Neural progenitor cell (in vitro differentiated cells): ENCODE data around the gene TUFT1. TPM values are rescaled to one million over a fixed set of nuclear protein-coding genes. Genes with fewer than 3 reads are reported as not detected.

Experiments used
- DNase-seq: peaks from one replicate; pipeline ENCODE4 v3.0.0-alpha.2; 2016; ENCODE audit warnings: low spot score
- H2AFZ ChIP-seq: fragments of 200-600 bp; sonication (generic); replicated peaks from 2 replicates; pipeline ENCODE4 v1.6.1; 2016; ENCODE audit warnings: antibody characterized with exemption
- H3F3A ChIP-seq: fragments of 200-600 bp; sonication (generic); 2 replicates; pipeline ENCODE4 v1.6.1; 2016; ENCODE audit warnings: antibody characterized with exemption, low read depth
- H3K27ac ChIP-seq: fragments of 200-600 bp; sonication (generic); 2 replicates; pipeline ENCODE4 v1.5.1; 2016; ENCODE audit warnings: mild to moderate bottlenecking
- H3K27me3 ChIP-seq: fragments of 200-600 bp; sonication (generic); 2 replicates; pipeline ENCODE4 v1.6.1; 2016; ENCODE audit warnings: mild to moderate bottlenecking, moderate library complexity
- H3K36me3 ChIP-seq: fragments of 200-600 bp; sonication (generic); 2 replicates; pipeline ENCODE4 v1.5.1; 2016
- H3K4me1 ChIP-seq: fragments of 200-600 bp; sonication (generic); 2 replicates; pipeline ENCODE4 v1.6.1; 2016; ENCODE audit warnings: mixed run types
- H3K4me2 ChIP-seq: fragments of 200-600 bp; sonication (generic); 2 replicates; pipeline ENCODE4 v1.6.1; 2016
- H3K4me3 ChIP-seq: fragments of 200-600 bp; sonication (generic); 2 replicates; pipeline ENCODE4 v1.5.1; 2016
- H3K79me2 ChIP-seq: fragments of 200-600 bp; sonication (generic); 2 replicates; pipeline ENCODE4 v1.6.1; 2016; ENCODE audit warnings: low read depth
- H3K9ac ChIP-seq: fragments of 200-600 bp; sonication (generic); 2 replicates; pipeline ENCODE4 v1.6.1; 2016
- H3K9me3 ChIP-seq: fragments of 200-600 bp; sonication (generic); 2 replicates; pipeline ENCODE4 v1.5.1; 2016; ENCODE audit warnings: low read depth
- H4K20me1 ChIP-seq: fragments of 200-600 bp; sonication (generic); 2 replicates; pipeline ENCODE4 v1.6.1; 2016; ENCODE audit warnings: low read depth
- H3K27ac Mint-ChIP-seq: 3 replicates; pipeline ENCODE4 v1.8.0; 2021; ENCODE audit warnings: mixed read lengths
- H3K27me3 Mint-ChIP-seq: 2 replicates; pipeline ENCODE4 v1.8.0; 2022; ENCODE audit warnings: low read depth, mild to moderate bottlenecking, inconsistent platforms, moderate library complexity, mixed read lengths; ENCODE audit not compliant: insufficient read depth
- H3K36me3 Mint-ChIP-seq: 3 replicates; pipeline ENCODE4 v1.8.0; 2021; ENCODE audit warnings: mixed read lengths
- H3K4me1 Mint-ChIP-seq: 3 replicates; pipeline ENCODE4 v1.8.0; 2021; ENCODE audit warnings: mixed read lengths
- H3K4me3 Mint-ChIP-seq: 3 replicates; pipeline ENCODE4 v1.8.0; 2021; ENCODE audit warnings: mild to moderate bottlenecking, moderate library complexity, mixed read lengths
- H3K9me3 Mint-ChIP-seq: 3 replicates; pipeline ENCODE4 v1.8.0; 2020; ENCODE audit warnings: mixed read lengths
- EZH2 ChIP-seq: fragments of 200-600 bp; sonication (generic); IDR thresholded peaks from 2 replicates; pipeline ENCODE4 v1.6.1; 2017; ENCODE audit warnings: antibody characterized with exemption, mild to moderate bottlenecking, moderate library complexity
- EZH2phosphoT487 ChIP-seq: fragments of 200-600 bp; sonication (generic); IDR thresholded peaks from 2 replicates; pipeline ENCODE4 v1.6.1; 2017; ENCODE audit warnings: antibody characterized with exemption
- total RNA-seq: library from RNA; depleted of rRNA; stranded (reverse); fragments of >200 nt; gene quantifications from 2 replicates; pipeline ENCODE4 v1.2.3, GENCODE V29; 2015; ENCODE audit warnings: low replicate concordance
- TF ChIP-seq, protein P1 (sequence below): fragments of 200-600 bp; sonication (generic); IDR thresholded peaks from 2 replicates; pipeline ENCODE4 v1.5.1; 2017; ENCODE audit warnings: antibody characterized with exemption, mild to moderate bottlenecking

Gene TUFT1
- total RNA-seq, 1 donor from 2014 or later, result 9.3 TPM

- Mint-ChIP-seq H3K36me3 (peaks cover 4% of the 10 kb centered on the region), H3K9me3 (no peaks in the 10 kb centered on the region), H3K4me1 (peaks cover 25% of the 10 kb centered on the region), H3K4me3 (no peak overlapping the region), H3K27ac (no peak overlapping the region), H3K27me3 (no peaks in the 10 kb centered on the region)
- H2AFZ ChIP-seq, result no peak overlapping the region
- no peak overlapping the region for H3K4me3 ChIP-seq
- no peaks in the 10 kb centered on the region for H3F3A ChIP-seq
- H4K20me1 ChIP-seq, result peaks cover 68% of the 10 kb centered on the region
- TF ChIP-seq EZH2phosphoT487, result no peak
- no peak for TF ChIP-seq EZH2
- TF ChIP-seq, protein P1, sequence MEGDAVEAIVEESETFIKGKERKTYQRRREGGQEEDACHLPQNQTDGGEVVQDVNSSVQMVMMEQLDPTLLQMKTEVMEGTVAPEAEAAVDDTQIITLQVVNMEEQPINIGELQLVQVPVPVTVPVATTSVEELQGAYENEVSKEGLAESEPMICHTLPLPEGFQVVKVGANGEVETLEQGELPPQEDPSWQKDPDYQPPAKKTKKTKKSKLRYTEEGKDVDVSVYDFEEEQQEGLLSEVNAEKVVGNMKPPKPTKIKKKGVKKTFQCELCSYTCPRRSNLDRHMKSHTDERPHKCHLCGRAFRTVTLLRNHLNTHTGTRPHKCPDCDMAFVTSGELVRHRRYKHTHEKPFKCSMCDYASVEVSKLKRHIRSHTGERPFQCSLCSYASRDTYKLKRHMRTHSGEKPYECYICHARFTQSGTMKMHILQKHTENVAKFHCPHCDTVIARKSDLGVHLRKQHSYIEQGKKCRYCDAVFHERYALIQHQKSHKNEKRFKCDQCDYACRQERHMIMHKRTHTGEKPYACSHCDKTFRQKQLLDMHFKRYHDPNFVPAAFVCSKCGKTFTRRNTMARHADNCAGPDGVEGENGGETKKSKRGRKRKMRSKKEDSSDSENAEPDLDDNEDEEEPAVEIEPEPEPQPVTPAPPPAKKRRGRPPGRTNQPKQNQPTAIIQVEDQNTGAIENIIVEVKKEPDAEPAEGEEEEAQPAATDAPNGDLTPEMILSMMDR, result no peak
- H3K9ac ChIP-seq, result no peak overlapping the region
- H3K9me3 ChIP-seq, result no peaks in the 10 kb centered on the region
- DNase-seq, result no peak
- peaks cover 8% of the 10 kb centered on the region for H3K4me1 ChIP-seq
- no peaks in the 10 kb centered on the region for H3K27me3 ChIP-seq
- H3K4me2 ChIP-seq, result no peak overlapping the region
- no peak overlapping the region for H3K27ac ChIP-seq
- no peaks in the 10 kb centered on the region for H3K36me3 ChIP-seq
- peaks cover 87% of the 10 kb centered on the region for H3K79me2 ChIP-seq
These were observed 75.8 kb downstream of the TUFT1 start for GRCh38 chr1:151615711-151616504.

GRCh38 chr1:151616505-151616849, 76.4 kb downstream of the TUFT1 start:
- peaks cover 93% of the 10 kb centered on the region for H3K79me2 ChIP-seq
- no peak overlapping the region for H2AFZ ChIP-seq
- no peaks in the 10 kb centered on the region for H3K9me3 Mint-ChIP-seq
- peaks cover 74% of the 10 kb centered on the region for H4K20me1 ChIP-seq
- no peak overlapping the region for H3K27ac Mint-ChIP-seq
- TF ChIP-seq EZH2 (no peak), EZH2phosphoT487 (no peak)
- TF ChIP-seq, protein P1, result no peak
- peaks cover 4% of the 10 kb centered on the region for H3K36me3 Mint-ChIP-seq
- DNase-seq, result no peak
- H3K4me1 Mint-ChIP-seq, result peaks cover 25% of the 10 kb centered on the region
- peaks cover 8% of the 10 kb centered on the region for H3K4me1 ChIP-seq
- H3K9me3 ChIP-seq, result no peaks in the 10 kb centered on the region
- no peaks in the 10 kb centered on the region for H3K27me3 ChIP-seq
- peak overlapping the region; percentile 7 for H3K9ac ChIP-seq
- H3F3A ChIP-seq, result peaks cover 3% of the 10 kb centered on the region
- no peak overlapping the region for H3K27ac ChIP-seq
- no peaks in the 10 kb centered on the region for H3K27me3 Mint-ChIP-seq
- H3K4me2 ChIP-seq, result no peak overlapping the region
- H3K4me3 Mint-ChIP-seq, result no peak overlapping the region
- H3K36me3 ChIP-seq, result no peaks in the 10 kb centered on the region
- H3K4me3 ChIP-seq, result no peak overlapping the region

GRCh38 chr1:151618003-151618402, 77.9 kb downstream of the TUFT1 start:
- Histone ChIP-seq H3K4me1 (peaks cover 8% of the 10 kb centered on the region), H3K4me3 (no peak overlapping the region), H3K27me3 (no peaks in the 10 kb centered on the region), H3K36me3 (no peaks in the 10 kb centered on the region), H3K9me3 (no peaks in the 10 kb centered on the region), H3K4me2 (no peak overlapping the region), H4K20me1 (peaks cover 71% of the 10 kb centered on the region), H2AFZ (no peak overlapping the region), H3K9ac (no peak overlapping the region), H3K27ac (no peak overlapping the region), H3K79me2 (peaks cover 100% of the 10 kb centered on the region), H3F3A (peaks cover 3% of the 10 kb centered on the region)
- Mint-ChIP-seq H3K4me1 (peaks cover 22% of the 10 kb centered on the region), H3K36me3 (peaks cover 6% of the 10 kb centered on the region), H3K9me3 (no peaks in the 10 kb centered on the region), H3K27me3 (no peaks in the 10 kb centered on the region), H3K4me3 (no peak overlapping the region), H3K27ac (no peak overlapping the region)
- DNase-seq, result no peak
- TF ChIP-seq EZH2 (no peak), EZH2phosphoT487 (no peak)
- TF ChIP-seq, protein P1, result no peak
